BLaER1 treated with 17β-estradiol and CSF1 and Interleukin-3, amounts not matched to agents 10 nM and 100 nM (cell line): ENCODE data around the gene BDNF.
"Not testable (repeated sequence)": the region's sequence is repeated elsewhere in the genome, so short reads cannot be mapped to it uniquely, and the experiment has no call there.

ENCODE experiments used
- H3K27ac ChIP-seq, 11 experiments: shearing (Covaris generic); formaldehyde crosslinking; 2 replicates each; pipeline ENCODE4 v1.8.1; 2022
- H3K27me3 ChIP-seq, 11 experiments: shearing (Covaris generic); formaldehyde crosslinking; 2 replicates each; pipeline ENCODE4 v1.8.1; 2022
- H3K36me3 ChIP-seq, 11 experiments: shearing (Covaris generic); formaldehyde crosslinking; 2 replicates each; pipeline ENCODE4 v1.8.1; 2022
- H3K4me1 ChIP-seq, 10 experiments: shearing (Covaris generic); formaldehyde crosslinking; 2 replicates each; pipeline ENCODE4 v1.8.1; 2022
- H3K4me2 ChIP-seq, 11 experiments: shearing (Covaris generic); formaldehyde crosslinking; 2 replicates each; pipeline ENCODE4 v1.8.1; 2022
- H3K4me3 ChIP-seq, 10 experiments: shearing (Covaris generic); formaldehyde crosslinking; 2 replicates each; pipeline ENCODE4 v1.8.1; 2022
- H3K9ac ChIP-seq, 11 experiments: shearing (Covaris generic); formaldehyde crosslinking; 2 replicates each; pipeline ENCODE4 v1.8.1; 2022
- H3K9me3 ChIP-seq, 11 experiments: shearing (Covaris generic); formaldehyde crosslinking; replicated peaks in 1 of 11; 2 replicates each; pipeline ENCODE4 v1.8.1; 2022
- H4K20me1 ChIP-seq, 11 experiments: shearing (Covaris generic); formaldehyde crosslinking; 2 replicates each; pipeline ENCODE4 v1.8.1; 2022
- Cebpa-rat ChIP-seq, 11 experiments: shearing (Covaris generic); IDR thresholded peaks; 2 replicates each; pipeline ENCODE4 v1.8.1; 2022

BDNF gene

DNA sequence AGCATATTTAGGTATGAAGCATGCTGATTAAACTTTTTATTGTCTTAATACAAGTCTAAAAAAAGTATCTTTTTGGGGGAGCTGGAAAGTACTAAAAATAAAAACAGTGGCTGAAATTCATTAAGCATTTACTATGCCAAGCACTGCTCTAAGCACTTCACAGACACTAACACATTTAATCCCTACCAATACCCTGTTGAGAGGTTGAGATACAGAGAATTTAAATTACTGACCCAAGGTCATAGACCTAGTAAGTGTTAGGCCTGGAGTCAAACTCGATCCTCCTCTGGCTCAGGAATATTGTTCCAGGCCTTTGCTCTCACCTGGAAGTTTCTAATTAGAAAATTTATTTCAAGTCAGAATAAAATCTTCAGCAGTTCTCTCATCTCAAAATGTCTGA, 18.6 kb downstream of the BDNF start:
- Histone ChIP-seq H3K4me2 (no peak overlapping the region), H3K36me3 (no peaks in the 10 kb centered on the region), H3K9me3 (no peaks in the 10 kb centered on the region), H4K20me1 (no peaks in the 10 kb centered on the region), H3K4me1 (no peaks in the 10 kb centered on the region), H3K9ac (no peak overlapping the region), H3K27ac (no peak overlapping the region), H3K27me3 (no peaks in the 10 kb centered on the region), H3K4me3 (no peak overlapping the region)
- TF ChIP-seq Cebpa-rat (IDR thresholded peaks at IDR 0.05), result no peak

DNA sequence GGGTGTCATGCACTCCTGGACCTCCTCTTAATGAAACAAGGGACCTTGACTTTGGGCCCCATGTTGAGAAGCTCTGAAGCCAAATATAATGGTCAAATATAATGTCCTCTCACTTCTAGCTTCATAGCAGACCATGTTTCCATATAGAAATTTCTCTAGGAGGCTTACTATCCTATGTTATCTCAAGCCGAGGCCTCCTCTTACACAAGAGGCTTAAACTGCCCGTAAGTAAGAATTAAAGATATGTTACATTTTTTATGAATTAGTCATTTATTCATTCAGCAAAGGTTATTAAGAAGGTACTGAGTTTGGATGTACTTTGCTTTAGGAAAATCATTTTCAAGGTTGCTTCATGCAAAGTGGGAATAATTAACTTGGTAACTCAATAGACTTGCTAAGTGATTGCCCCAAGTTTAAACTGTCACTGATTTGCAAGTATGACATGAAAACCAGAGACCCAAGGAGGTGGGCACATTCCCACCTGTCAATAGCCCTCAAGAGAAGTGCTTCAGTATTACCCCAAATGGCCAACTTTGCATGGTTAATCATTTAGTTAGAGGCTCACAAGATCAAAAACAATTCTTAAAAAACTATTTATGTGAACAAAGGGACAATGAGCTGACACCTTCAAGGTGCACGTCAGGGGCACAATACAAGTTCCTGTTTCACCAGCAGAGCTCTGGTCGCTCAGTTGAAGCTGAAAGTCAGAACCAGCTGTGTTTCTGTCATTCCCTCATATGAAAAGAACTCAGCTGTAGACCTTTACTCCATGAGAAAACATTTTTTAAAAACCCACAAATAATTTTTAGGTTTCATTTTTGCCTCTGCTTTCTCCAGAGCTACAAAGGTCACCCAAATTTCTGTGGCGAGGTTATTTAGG, 20.9 kb downstream of the BDNF start:
- no peak for TF ChIP-seq Cebpa-rat (IDR thresholded peaks at IDR 0.05)
- H3K36me3 ChIP-seq, result no peaks in the 10 kb centered on the region
- no peak overlapping the region for H3K4me3 ChIP-seq
- no peak overlapping the region for H3K4me2 ChIP-seq
- no peak overlapping the region for H3K9ac ChIP-seq
- H3K27me3 ChIP-seq, result no peaks in the 10 kb centered on the region
- no peaks in the 10 kb centered on the region for H4K20me1 ChIP-seq
- no peaks in the 10 kb centered on the region for H3K4me1 ChIP-seq
- no peak overlapping the region for H3K27ac ChIP-seq
- no peaks in the 10 kb centered on the region for H3K9me3 ChIP-seq

DNA sequence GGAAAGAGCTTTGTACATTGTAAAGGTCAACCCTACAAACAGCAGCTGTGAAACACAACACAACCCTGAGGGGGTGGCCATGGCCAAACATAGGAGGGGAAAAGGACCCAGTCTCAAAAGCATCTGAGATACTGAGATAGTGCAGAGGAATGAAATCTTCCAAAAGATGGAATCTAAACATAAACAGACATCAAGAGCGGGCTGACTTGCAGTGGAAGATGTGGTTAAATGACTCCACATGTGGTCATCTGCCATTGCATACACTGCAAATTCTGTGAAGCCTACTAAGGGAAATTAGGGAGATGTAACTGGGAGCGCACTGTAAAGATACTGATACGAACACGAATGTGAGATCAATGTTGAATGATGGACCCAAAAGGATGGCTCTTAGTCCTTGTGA, 22.0 kb downstream of the BDNF start:
- H4K20me1 ChIP-seq, result no peaks in the 10 kb centered on the region
- H3K36me3 ChIP-seq, result no peaks in the 10 kb centered on the region
- no peak overlapping the region for H3K9ac ChIP-seq
- H3K4me2 ChIP-seq, result no peak overlapping the region
- H3K27me3 ChIP-seq, result no peaks in the 10 kb centered on the region
- TF ChIP-seq Cebpa-rat (IDR thresholded peaks at IDR 0.05), result no peak
- no peaks in the 10 kb centered on the region for H3K9me3 ChIP-seq
- no peak overlapping the region for H3K27ac ChIP-seq
- H3K4me3 ChIP-seq, result no peak overlapping the region
- no peaks in the 10 kb centered on the region for H3K4me1 ChIP-seq

DNA sequence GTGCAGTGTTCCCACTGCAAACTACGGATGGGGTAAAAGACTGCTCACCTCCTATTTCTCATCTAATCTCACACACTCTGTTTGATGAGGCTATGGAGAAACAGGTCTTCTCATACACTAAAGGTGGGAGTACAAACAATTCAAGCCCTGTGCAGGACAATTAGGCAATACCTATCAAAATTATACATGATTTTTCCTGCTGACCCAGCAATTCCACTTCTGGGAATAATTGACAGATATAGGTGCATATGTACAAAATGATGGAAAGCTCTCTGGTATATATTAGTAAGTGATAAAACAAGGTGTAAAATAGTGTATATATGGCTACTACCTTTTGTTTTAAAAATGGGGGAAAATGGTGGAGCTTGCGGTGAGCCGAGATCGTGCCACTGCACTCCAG, 23.1 kb downstream of the BDNF start:
- Histone ChIP-seq H3K4me2 (no peak overlapping the region), H3K36me3 (no peaks in the 10 kb centered on the region), H3K27me3 (no peaks in the 10 kb centered on the region), H3K9ac (no peak overlapping the region), H3K9me3 (no peaks in the 10 kb centered on the region), H3K27ac (no peak overlapping the region), H4K20me1 (no peaks in the 10 kb centered on the region), H3K4me1 (no peaks in the 10 kb centered on the region), H3K4me3 (no peak overlapping the region)
- TF ChIP-seq Cebpa-rat (IDR thresholded peaks at IDR 0.05), result no peak

DNA sequence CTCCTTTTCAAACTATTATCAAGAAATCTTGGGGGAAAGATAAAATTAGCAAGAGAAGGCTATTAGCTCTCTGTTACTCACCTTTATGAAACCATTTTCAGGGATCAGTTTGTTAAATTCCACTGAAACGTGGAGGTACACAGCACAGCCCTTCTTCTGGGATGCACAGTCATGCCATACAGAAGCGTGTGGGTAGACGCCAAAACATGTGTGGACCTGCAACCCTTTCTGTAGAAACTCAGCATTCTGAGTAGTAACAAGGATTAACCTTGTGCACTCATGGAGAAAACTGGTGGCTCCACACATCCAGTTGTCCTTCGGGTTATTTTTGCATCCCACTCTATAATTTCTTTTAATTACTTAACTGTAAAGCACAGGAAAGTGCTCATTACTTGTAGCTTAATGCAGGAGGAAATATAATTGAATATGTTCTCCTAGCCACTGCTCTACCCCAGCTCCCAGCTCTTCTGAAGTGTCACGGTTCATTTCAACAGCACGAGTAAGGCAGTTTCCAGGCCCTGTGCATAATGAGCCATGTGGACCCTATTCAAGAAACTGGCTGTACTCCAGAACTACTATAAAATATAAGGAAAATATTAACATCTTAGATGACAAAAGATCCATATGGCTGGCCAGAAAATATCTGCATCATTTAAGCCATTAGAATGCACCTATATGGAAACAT, 26.1 kb downstream of the BDNF start:
- H3K4me2 ChIP-seq, result no peak overlapping the region
- no peaks in the 10 kb centered on the region for H4K20me1 ChIP-seq
- no peaks in the 10 kb centered on the region for H3K36me3 ChIP-seq
- H3K9ac ChIP-seq, result no peak overlapping the region
- no peak for TF ChIP-seq Cebpa-rat (IDR thresholded peaks at IDR 0.05)
- H3K27me3 ChIP-seq, result no peaks in the 10 kb centered on the region
- no peaks in the 10 kb centered on the region for H3K4me1 ChIP-seq
- no peak overlapping the region for H3K27ac ChIP-seq
- H3K9me3 ChIP-seq, result no peaks in the 10 kb centered on the region
- H3K4me3 ChIP-seq, result no peak overlapping the region

DNA sequence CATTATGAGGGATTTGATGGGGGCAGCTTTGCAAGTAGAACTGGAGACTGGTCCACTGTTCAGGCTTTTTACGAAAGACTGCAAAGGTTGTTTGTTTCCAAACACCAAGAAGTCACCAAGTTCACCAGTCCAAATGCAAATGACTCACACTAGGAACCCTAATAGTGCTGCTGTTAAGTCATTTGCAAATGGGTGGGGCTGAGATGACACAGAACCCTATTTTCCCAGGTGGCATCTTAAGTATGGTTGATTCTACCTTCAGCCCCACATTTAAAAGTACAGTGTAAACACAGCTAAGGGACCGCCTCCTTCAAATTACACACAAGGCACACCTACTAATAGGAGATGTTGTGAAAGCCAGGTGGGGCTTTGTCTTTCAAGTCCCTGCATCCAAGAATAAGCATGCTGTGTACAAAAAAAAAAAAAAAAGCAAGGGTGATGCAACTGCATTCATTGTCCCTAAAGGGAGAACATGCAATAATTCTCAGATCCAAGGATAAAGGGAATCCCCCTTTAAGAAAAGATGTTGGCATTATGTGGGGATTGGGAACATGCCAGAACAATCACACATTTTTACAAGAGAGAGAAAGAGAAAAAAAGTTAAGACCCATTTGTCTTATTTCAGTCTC, 27.3 kb downstream of the BDNF start:
- TF ChIP-seq Cebpa-rat (IDR thresholded peaks at IDR 0.05), result no peak

DNA sequence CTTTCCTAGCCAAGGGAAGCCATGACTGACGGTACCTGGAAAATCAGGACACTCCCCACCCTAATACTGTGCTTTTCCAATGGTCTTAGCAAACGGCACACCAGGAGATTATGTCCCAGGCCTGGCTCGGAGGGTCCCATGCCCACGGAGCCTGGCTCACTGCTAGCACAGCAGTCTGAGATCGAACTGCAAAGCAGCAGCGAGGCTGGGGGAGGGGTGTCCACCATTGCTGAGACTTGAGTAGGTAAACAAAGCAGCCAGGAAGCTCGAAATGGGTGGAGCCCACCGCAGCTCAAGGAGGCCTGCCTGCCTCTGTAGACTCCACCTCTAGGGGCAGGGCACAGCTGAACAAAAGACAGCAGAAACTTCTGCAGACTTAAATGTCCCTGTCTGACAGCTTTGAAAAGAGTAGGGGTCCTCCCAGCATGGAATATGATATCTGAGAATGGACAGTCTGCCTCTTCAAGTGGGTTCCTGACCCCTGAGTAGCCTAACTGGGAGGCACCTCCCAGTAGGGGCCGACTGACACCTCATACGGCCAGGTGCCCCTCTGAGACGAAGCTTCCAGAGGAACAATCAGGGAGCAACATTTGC, 34.6 kb downstream of the BDNF start:
- H3K27me3 ChIP-seq, H3K4me3 ChIP-seq, H3K27ac ChIP-seq, H3K4me2 ChIP-seq, H4K20me1 ChIP-seq, H3K9ac ChIP-seq, H3K36me3 ChIP-seq, H3K9me3 ChIP-seq, H3K4me1 ChIP-seq: not testable (repeated sequence)

More for the DNA sequence above, 27.3 kb downstream of the BDNF start:
- no peaks in the 10 kb centered on the region for H4K20me1 ChIP-seq
- no peaks in the 10 kb centered on the region for H3K9me3 ChIP-seq
- no peaks in the 10 kb centered on the region for H3K4me1 ChIP-seq
- no peak overlapping the region for H3K4me3 ChIP-seq
- no peak overlapping the region for H3K27ac ChIP-seq
- H3K27me3 ChIP-seq, result no peaks in the 10 kb centered on the region
- H3K9ac ChIP-seq, result no peak overlapping the region
- H3K36me3 ChIP-seq, result no peaks in the 10 kb centered on the region
- H3K4me2 ChIP-seq, result no peak overlapping the region

DNA sequence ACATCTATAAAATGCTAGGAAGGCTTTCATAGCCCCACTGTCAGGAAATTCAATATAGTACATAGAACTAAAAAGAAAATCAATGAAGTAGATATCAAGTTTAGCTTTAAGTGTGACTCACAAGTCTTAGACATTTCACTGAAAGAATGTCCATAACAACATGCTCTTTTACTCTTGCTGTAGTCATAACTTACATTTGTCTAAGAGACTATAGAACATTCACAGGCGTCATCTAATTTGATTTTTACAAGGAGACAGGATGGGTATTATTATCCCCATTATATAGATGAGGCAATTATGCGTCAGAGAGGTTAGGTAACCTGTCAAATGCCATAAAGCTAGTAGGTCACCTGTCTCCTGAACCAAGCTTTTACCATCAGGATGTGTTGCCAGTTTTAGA, 36.9 kb downstream of the BDNF start:
- no peak for TF ChIP-seq Cebpa-rat (IDR thresholded peaks at IDR 0.05)
- Histone ChIP-seq H3K27ac (no peak overlapping the region), H3K4me1 (no peaks in the 10 kb centered on the region; a peak in 1 of 20 replicates), H4K20me1 (no peaks in the 10 kb centered on the region), H3K9me3 (no peaks in the 10 kb centered on the region), H3K9ac (no peak overlapping the region), H3K4me2 (no peak overlapping the region), H3K4me3 (no peak overlapping the region), H3K36me3 (no peaks in the 10 kb centered on the region), H3K27me3 (no peaks in the 10 kb centered on the region)

DNA sequence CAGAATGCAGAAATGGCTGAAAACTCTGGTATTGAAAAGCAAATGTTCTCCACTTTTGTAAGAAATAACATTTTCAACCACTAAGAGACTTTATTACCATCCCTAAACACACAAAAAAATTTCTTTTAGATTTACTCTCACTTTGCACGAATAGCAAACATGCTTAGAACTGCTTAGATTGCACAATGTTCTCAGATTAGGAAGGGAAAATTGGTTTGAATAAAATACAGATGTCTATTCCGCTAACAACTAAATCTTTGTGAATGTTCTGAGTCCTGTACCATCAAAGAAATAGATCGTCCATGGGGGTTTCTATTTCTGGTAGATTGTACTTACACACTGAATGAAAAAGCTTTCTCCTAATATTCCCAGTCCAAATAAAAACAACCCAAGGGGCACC, 40.1 kb downstream of the BDNF start:
- Histone ChIP-seq H4K20me1 (no peaks in the 10 kb centered on the region), H3K9me3 (no peaks in the 10 kb centered on the region), H3K36me3 (no peaks in the 10 kb centered on the region), H3K4me1 (no peaks in the 10 kb centered on the region; a peak in 1 of 20 replicates), H3K9ac (no peak overlapping the region), H3K27me3 (no peaks in the 10 kb centered on the region), H3K4me3 (no peak overlapping the region), H3K4me2 (no peak overlapping the region), H3K27ac (no peak overlapping the region)
- TF ChIP-seq Cebpa-rat (IDR thresholded peaks at IDR 0.05), result no peak
